Measurements from ENCODE around the gene DNAJA4.

DNA sequence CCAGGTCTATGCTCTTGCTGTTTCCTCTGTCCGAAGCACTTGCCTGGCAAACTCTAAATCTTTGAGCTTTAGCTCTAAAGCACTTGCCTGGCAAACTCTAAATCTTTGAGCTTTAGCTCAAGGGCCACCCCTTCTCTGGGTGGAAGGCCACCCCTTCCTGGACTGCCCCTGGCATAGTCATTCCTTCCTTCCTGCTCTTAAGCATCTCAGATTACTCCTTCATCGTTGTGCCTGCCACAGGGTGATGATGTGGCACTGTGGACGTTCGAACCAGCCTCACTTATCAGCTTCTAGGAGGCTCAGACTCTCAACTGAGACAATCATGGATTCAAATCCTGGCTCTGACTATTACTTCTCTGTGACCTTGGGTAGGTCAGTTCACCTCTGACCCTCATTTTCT is 65.3 kb downstream of the DNAJA4 start:
- TF ChIP-seq, protein P1, sequence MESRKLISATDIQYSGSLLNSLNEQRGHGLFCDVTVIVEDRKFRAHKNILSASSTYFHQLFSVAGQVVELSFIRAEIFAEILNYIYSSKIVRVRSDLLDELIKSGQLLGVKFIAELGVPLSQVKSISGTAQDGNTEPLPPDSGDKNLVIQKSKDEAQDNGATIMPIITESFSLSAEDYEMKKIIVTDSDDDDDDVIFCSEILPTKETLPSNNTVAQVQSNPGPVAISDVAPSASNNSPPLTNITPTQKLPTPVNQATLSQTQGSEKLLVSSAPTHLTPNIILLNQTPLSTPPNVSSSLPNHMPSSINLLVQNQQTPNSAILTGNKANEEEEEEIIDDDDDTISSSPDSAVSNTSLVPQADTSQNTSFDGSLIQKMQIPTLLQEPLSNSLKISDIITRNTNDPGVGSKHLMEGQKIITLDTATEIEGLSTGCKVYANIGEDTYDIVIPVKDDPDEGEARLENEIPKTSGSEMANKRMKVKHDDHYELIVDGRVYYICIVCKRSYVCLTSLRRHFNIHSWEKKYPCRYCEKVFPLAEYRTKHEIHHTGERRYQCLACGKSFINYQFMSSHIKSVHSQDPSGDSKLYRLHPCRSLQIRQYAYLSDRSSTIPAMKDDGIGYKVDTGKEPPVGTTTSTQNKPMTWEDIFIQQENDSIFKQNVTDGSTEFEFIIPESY (IDR thresholded peaks at IDR 0.05; ENCODE audit: borderline replicate concordance, low read depth) = no peak
- TF ChIP-seq, protein P2, sequence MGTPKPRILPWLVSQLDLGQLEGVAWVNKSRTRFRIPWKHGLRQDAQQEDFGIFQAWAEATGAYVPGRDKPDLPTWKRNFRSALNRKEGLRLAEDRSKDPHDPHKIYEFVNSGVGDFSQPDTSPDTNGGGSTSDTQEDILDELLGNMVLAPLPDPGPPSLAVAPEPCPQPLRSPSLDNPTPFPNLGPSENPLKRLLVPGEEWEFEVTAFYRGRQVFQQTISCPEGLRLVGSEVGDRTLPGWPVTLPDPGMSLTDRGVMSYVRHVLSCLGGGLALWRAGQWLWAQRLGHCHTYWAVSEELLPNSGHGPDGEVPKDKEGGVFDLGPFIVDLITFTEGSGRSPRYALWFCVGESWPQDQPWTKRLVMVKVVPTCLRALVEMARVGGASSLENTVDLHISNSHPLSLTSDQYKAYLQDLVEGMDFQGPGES (IDR thresholded peaks at IDR 0.05; ENCODE audit: low read depth, low read length) = no peak
- TF ChIP-seq, protein P3, sequence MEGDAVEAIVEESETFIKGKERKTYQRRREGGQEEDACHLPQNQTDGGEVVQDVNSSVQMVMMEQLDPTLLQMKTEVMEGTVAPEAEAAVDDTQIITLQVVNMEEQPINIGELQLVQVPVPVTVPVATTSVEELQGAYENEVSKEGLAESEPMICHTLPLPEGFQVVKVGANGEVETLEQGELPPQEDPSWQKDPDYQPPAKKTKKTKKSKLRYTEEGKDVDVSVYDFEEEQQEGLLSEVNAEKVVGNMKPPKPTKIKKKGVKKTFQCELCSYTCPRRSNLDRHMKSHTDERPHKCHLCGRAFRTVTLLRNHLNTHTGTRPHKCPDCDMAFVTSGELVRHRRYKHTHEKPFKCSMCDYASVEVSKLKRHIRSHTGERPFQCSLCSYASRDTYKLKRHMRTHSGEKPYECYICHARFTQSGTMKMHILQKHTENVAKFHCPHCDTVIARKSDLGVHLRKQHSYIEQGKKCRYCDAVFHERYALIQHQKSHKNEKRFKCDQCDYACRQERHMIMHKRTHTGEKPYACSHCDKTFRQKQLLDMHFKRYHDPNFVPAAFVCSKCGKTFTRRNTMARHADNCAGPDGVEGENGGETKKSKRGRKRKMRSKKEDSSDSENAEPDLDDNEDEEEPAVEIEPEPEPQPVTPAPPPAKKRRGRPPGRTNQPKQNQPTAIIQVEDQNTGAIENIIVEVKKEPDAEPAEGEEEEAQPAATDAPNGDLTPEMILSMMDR (IDR thresholded peaks at IDR 0.05) = no peak
- TF ChIP-seq EZH2phosphoT487 (IDR thresholded peaks at IDR 0.05; ENCODE audit: borderline replicate concordance, low read depth) (no peak), MAX (IDR thresholded peaks at IDR 0.05; ENCODE audit: low read depth) (no peak), EP300 (IDR thresholded peaks at IDR 0.05; ENCODE audit: borderline replicate concordance in 1 of 2, low read depth in 1 of 2, low read length in 1 of 2) (no peak), REST (IDR thresholded peaks at IDR 0.05; ENCODE audit: low read depth, low read length) (no peak), POLR2AphosphoS5 (IDR thresholded peaks at IDR 0.05; ENCODE audit: low read depth, low read length) (no peak), MXI1 (IDR thresholded peaks at IDR 0.05; ENCODE audit: low read depth, low read length) (no peak), NRF1 (IDR thresholded peaks at IDR 0.05; ENCODE audit: low read depth, low read length) (no peak)
